K562 (cell line): ENCODE measurements around the gene HOXD13. TPM values are rescaled to one million over a fixed set of nuclear protein-coding genes. Genes with fewer than 3 reads are reported as not detected.
A peak's percentile ranks its signal among the peaks of the same experiment; 100 is the strongest.

Source experiments
- CEBPG ChIP-seq, 3 experiments: fragments of 200-800 bp in 1 of 3; sonication (Bioruptor generic) in 1 of 3; sonication (generic) in 1 of 3; formaldehyde crosslinking in 1 of 3; IDR thresholded peaks in 2 of 3; conservative IDR thresholded peaks in 1 of 3; 2 replicates each; pipeline versions ENCODE4 v1.6.1 to v1.8.0; 2016 to 2022; ENCODE audit warnings: missing compliant biosample characterization in 2 of 3, missing genetic modification characterization in 2 of 3, mild to moderate bottlenecking in 1 of 3, missing genetic modification reagents in 1 of 3
- DMBX1 ChIP-seq: fragments of 250-450 bp; sonication (Bioruptor Pico); IDR thresholded peaks from 2 replicates; pipeline ENCODE4 v1.8.0; 2022; ENCODE audit warnings: inconsistent platforms, mild to moderate bottlenecking, moderate library complexity, borderline replicate concordance
- EHMT2 ChIP-seq: fragments of 450-650 bp; IDR thresholded peaks from 2 replicates; pipeline ENCODE4 v1.6.1; 2018; ENCODE audit warnings: antibody characterized with exemption
- GABPB1 ChIP-seq: sonication (generic); formaldehyde crosslinking; IDR thresholded peaks from 2 replicates; pipeline ENCODE4 v1.8.0; 2022; ENCODE audit warnings: mild to moderate bottlenecking, missing genetic modification reagents
- GATA2 ChIP-seq: sonication (generic); formaldehyde crosslinking; IDR thresholded peaks from 2 replicates; pipeline ENCODE4 v1.4.0; 2020; ENCODE audit warnings: mild to moderate bottlenecking, missing genetic modification reagents
- KAT2B ChIP-seq: IDR thresholded peaks from one replicate; pipeline ENCODE4 v1.6.1; 2012; ENCODE audit warnings: low read depth, mild to moderate bottlenecking, control low read depth, inconsistent platforms, low read length, moderate library complexity
- L3MBTL2 ChIP-seq: fragments of 450-650 bp; IDR thresholded peaks from 2 replicates; pipeline ENCODE4 v1.6.1; 2016; ENCODE audit warnings: mild to moderate bottlenecking, moderate library complexity
- MED1 ChIP-seq: sonication (generic); formaldehyde crosslinking; IDR thresholded peaks from 2 replicates; pipeline ENCODE4 v1.8.1; 2023; ENCODE audit warnings: missing genetic modification reagents, borderline replicate concordance
- STAT5A ChIP-seq: IDR thresholded peaks from 2 replicates; pipeline ENCODE4 v1.6.1; 2012; ENCODE audit warnings: low read length, inconsistent platforms, borderline replicate concordance
- TRIM28 ChIP-seq: fragments of 450-650 bp; IDR thresholded peaks from 2 replicates; pipeline ENCODE4 v1.6.1; 2017
- YY1 ChIP-seq, 3 experiments: IDR thresholded peaks; 2 replicates each; pipeline ENCODE4 v1.6.1; 2011; ENCODE audit warnings: low read length in 2 of 3, mild to moderate bottlenecking in 2 of 3, moderate library complexity in 2 of 3, borderline replicate concordance in 1 of 3, control low read depth in 1 of 3, low read depth in 1 of 3; ENCODE audit not compliant: insufficient read depth in 3 of 3, insufficient replicate concordance in 2 of 3, control insufficient read depth in 1 of 3, insufficient read length in 1 of 3; ENCODE audit errors: extremely low read depth in 1 of 3
- ZNF583 ChIP-seq: fragments of 250-450 bp; sonication (Bioruptor Pico); IDR thresholded peaks from 2 replicates; pipeline ENCODE4 v1.4.0; 2020
- ZSCAN29 ChIP-seq: fragments of 450-650 bp; IDR thresholded peaks from 2 replicates; pipeline ENCODE4 v1.6.1; 2017
- polyA plus RNA-seq, 8 experiments: library from polyadenylated mRNA; depleted of rRNA in 4 of 8; stranded (reverse) in 5 of 8; unstranded in 3 of 8; fragments of >200 nt; fragmentation: Nextera tagmentation in 2 of 8; fragmentation: Illumina TruSeq in 1 of 8; extraction: Ambion mirVana in 2 of 8; extraction: Trizol in 1 of 8; gene quantifications; 2 replicates each; pipeline versions ENCODE4 v1.2.1 to v1.2.3, GENCODE V29; 2011 to 2014; ENCODE audit warnings: inconsistent platforms in 1 of 8, missing spikeins in 1 of 8
- total RNA-seq, 7 experiments: library from RNA; depleted of rRNA in 6 of 7; stranded (reverse); fragments of >200 nt in 6 of 7; fragmentation: Illumina TruSeq in 2 of 7; extraction: Trizol in 2 of 7; gene quantifications; 2 replicates each; pipeline versions ENCODE4 v1.2.1 to v1.2.3, GENCODE V29; 2011 to 2021; ENCODE audit warnings: low replicate concordance in 1 of 7
- TF ChIP-seq, protein P1 (sequence below): fragments of 250-450 bp; sonication (Bioruptor Pico); IDR thresholded peaks from 2 replicates; pipeline ENCODE4 v1.8.0; 2021; ENCODE audit warnings: moderate library complexity, mild to moderate bottlenecking, inconsistent platforms
- TF ChIP-seq, protein P2 (sequence below): fragments of 450-650 bp; formaldehyde crosslinking; conservative IDR thresholded peaks from 2 replicates; pipeline ENCODE4 v1.4.0; 2022; ENCODE audit warnings: mild to moderate bottlenecking, missing genetic modification characterization
- TF ChIP-seq, protein P3 (sequence below): IDR thresholded peaks from 3 replicates; pipeline ENCODE4 v1.6.1; 2011; ENCODE audit warnings: borderline replicate concordance, mild to moderate bottlenecking; ENCODE audit not compliant: insufficient read length, insufficient read depth
- TF ChIP-seq, protein P4 (sequence below): fragments of 450-650 bp; IDR thresholded peaks from 2 replicates; pipeline ENCODE4 v1.7.1; 2018; ENCODE audit warnings: mild to moderate bottlenecking, low read depth; ENCODE audit not compliant: partially characterized antibody

HOXD13 gene
- total and polyA plus RNA-seq, 9 of the 15 experiments (the other 6 are each of a cell fraction or from before 2014, with no cell fraction given), result 0.03 to 0.04 TPM; not detected in 7

DNA sequence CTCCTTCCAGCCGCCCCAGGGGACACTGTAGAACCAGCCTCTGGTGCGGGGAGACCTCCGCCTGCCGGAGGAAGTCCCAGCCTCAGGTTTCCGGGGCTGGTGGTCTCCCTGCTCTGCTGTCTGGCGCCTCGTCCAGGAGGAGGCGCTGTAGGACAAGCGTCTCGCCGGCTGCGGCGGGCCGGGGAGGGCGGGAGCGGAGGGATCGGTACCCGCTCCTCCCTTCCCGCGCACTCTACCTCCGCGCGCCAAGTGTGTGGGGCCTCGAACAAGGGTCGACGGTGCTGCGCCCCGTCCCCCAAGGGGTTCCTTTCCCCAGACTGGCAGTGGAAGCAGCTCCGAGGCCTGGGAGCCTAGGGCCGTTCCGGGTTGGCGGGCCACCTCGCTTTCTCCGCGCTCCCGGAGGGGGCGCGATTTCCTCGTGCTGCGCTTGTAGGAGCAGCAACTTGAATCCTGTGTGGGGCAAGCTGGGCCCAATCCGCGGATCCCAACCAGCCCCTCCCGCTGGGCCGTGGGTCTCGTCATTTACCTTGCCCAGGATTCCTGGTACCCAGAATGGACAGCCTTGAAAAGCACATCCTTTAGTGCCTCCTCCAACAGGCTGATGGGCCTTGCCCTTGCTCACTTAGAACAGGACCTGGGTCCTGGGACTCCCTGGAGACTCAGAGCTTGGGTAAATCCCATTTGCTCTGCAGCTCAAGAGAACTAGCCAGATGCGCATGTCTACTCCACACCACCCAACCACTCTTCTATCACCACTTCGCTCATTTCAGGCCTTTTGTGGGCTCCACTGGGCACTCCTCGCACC, 48.2 kb downstream of the HOXD13 start (continued):
- TF ChIP-seq MED1 (no peak), GABPB1 (CRISPR knock-in tag) (0 out of 2 replicates have a peak, but pooled peaks have one; percentile 39), KAT2B (no peak), ZNF583 (CRISPR knock-in tag) (no peak), CEBPG (CRISPR knock-in tag; IDR thresholded peaks at IDR 0.05) (0 out of 2 replicates have a peak, but pooled peaks have one; percentile 34), CEBPG (tag; conservative IDR thresholded peaks at IDR 0.05 in 1 of 2, IDR thresholded peaks at IDR 0.05 in 1 of 2) (no peak), GATA2 (CRISPR knock-in tag) (no peak), EHMT2 (no peak), STAT5A (no peak), YY1 (IDR thresholded peaks at IDR 0.05; ENCODE audit: borderline replicate concordance in 1 of 3, control insufficient read depth in 1 of 3, extremely low read depth in 1 of 3, insufficient read depth in 3 of 3, insufficient read length in 1 of 3, insufficient replicate concordance in 2 of 3, low read depth in 1 of 3, low read length in 2 of 3) (peak in 1 of 3 experiments; percentile 26), TRIM28 (no peak), L3MBTL2 (peak; percentile 89), DMBX1 (CRISPR knock-in tag) (no peak), ZSCAN29 (0 out of 2 replicates have a peak, but pooled peaks have one; percentile 42)
- TF ChIP-seq, protein P1, sequence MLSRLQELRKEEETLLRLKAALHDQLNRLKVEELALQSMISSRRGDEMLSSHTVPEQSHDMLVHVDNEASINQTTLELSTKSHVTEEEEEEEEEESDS (CRISPR knock-in tag), result no peak
- TF ChIP-seq, protein P2, sequence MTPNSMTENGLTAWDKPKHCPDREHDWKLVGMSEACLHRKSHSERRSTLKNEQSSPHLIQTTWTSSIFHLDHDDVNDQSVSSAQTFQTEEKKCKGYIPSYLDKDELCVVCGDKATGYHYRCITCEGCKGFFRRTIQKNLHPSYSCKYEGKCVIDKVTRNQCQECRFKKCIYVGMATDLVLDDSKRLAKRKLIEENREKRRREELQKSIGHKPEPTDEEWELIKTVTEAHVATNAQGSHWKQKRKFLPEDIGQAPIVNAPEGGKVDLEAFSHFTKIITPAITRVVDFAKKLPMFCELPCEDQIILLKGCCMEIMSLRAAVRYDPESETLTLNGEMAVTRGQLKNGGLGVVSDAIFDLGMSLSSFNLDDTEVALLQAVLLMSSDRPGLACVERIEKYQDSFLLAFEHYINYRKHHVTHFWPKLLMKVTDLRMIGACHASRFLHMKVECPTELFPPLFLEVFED (CRISPR knock-in tag), result no peak
- TF ChIP-seq, protein P3, sequence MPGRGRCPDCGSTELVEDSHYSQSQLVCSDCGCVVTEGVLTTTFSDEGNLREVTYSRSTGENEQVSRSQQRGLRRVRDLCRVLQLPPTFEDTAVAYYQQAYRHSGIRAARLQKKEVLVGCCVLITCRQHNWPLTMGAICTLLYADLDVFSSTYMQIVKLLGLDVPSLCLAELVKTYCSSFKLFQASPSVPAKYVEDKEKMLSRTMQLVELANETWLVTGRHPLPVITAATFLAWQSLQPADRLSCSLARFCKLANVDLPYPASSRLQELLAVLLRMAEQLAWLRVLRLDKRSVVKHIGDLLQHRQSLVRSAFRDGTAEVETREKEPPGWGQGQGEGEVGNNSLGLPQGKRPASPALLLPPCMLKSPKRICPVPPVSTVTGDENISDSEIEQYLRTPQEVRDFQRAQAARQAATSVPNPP, result no peak
- TF ChIP-seq, protein P4, sequence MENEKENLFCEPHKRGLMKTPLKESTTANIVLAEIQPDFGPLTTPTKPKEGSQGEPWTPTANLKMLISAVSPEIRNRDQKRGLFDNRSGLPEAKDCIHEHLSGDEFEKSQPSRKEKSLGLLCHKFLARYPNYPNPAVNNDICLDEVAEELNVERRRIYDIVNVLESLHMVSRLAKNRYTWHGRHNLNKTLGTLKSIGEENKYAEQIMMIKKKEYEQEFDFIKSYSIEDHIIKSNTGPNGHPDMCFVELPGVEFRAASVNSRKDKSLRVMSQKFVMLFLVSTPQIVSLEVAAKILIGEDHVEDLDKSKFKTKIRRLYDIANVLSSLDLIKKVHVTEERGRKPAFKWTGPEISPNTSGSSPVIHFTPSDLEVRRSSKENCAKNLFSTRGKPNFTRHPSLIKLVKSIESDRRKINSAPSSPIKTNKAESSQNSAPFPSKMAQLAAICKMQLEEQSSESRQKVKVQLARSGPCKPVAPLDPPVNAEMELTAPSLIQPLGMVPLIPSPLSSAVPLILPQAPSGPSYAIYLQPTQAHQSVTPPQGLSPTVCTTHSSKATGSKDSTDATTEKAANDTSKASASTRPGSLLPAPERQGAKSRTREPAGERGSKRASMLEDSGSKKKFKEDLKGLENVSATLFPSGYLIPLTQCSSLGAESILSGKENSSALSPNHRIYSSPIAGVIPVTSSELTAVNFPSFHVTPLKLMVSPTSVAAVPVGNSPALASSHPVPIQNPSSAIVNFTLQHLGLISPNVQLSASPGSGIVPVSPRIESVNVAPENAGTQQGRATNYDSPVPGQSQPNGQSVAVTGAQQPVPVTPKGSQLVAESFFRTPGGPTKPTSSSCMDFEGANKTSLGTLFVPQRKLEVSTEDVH, result peak; percentile 44
